PFSK-1 (cell line): ENCODE data around the gene NPR3.

Experiments used
- FOXP2 ChIP-seq: optimal IDR thresholded peaks from 2 replicates; pipeline ENCODE3; 2011; ENCODE audit warnings: borderline replicate concordance, control low read depth, inconsistent platforms; ENCODE audit not compliant: insufficient read depth; ENCODE audit errors: extremely low read length, extremely low read depth
- POLR2AphosphoS5 ChIP-seq: IDR thresholded peaks from 2 replicates; pipeline ENCODE4 v1.6.1; 2012; ENCODE audit warnings: low read depth, mild to moderate bottlenecking, control low read depth, low read length, moderate library complexity
- REST ChIP-seq, 2 experiments: IDR thresholded peaks; 2 replicates each; pipeline versions ENCODE4 v1.6.1 to v1.8.0; 2011 to 2012; ENCODE audit warnings: low read depth in 2 of 2, low read length in 2 of 2, control low read depth in 1 of 2, inconsistent platforms in 1 of 2, mild to moderate bottlenecking in 1 of 2, moderate library complexity in 1 of 2; ENCODE audit not compliant: insufficient read depth in 1 of 2
- SIN3A ChIP-seq: IDR thresholded peaks from 2 replicates; pipeline ENCODE4 v1.6.1; 2012; ENCODE audit warnings: mild to moderate bottlenecking, low read length, moderate library complexity, borderline replicate concordance; ENCODE audit not compliant: insufficient read depth
- TAF1 ChIP-seq: IDR thresholded peaks from 2 replicates; pipeline ENCODE4 v1.6.1; 2012; ENCODE audit warnings: low read length, control low read depth, borderline replicate concordance; ENCODE audit not compliant: insufficient read depth

Gene NPR3

GRCh38 chr5:32734827-32735378 is 23.8 kb downstream of the NPR3 start:
- TF ChIP-seq SIN3A (no peak), POLR2AphosphoS5 (no peak), TAF1 (no peak), FOXP2 (no peak), REST (IDR thresholded peaks at IDR 0.05; ENCODE audit: insufficient read depth in 1 of 2, low read depth in 2 of 2, low read length in 2 of 2) (no peak)

GRCh38 chr5:32735512-32735911 is 24.4 kb downstream of the NPR3 start:
- no peak for TF ChIP-seq TAF1
- no peak for TF ChIP-seq REST (IDR thresholded peaks at IDR 0.05; ENCODE audit: insufficient read depth in 1 of 2, low read depth in 2 of 2, low read length in 2 of 2)
- no peak for TF ChIP-seq POLR2AphosphoS5
- TF ChIP-seq FOXP2: no peak
- no peak for TF ChIP-seq SIN3A

- no peak for TF ChIP-seq SIN3A
- TF ChIP-seq FOXP2: no peak
- no peak for TF ChIP-seq POLR2AphosphoS5
- no peak for TF ChIP-seq REST (IDR thresholded peaks at IDR 0.05; ENCODE audit: insufficient read depth in 1 of 2, low read depth in 2 of 2, low read length in 2 of 2)
- TF ChIP-seq TAF1: no peak
These were observed 25.7 kb downstream of the NPR3 start for GRCh38 chr5:32736842-32737241.

GRCh38 chr5:32740651-32741050 is 29.5 kb downstream of the NPR3 start:
- TF ChIP-seq TAF1: no peak
- TF ChIP-seq FOXP2: no peak
- TF ChIP-seq SIN3A: no peak
- no peak for TF ChIP-seq REST (IDR thresholded peaks at IDR 0.05; ENCODE audit: insufficient read depth in 1 of 2, low read depth in 2 of 2, low read length in 2 of 2)
- no peak for TF ChIP-seq POLR2AphosphoS5

GRCh38 chr5:32745317-32745716 is 34.2 kb downstream of the NPR3 start:
- TF ChIP-seq TAF1 (no peak), POLR2AphosphoS5 (no peak), SIN3A (no peak), FOXP2 (no peak), REST (IDR thresholded peaks at IDR 0.05; ENCODE audit: insufficient read depth in 1 of 2, low read depth in 2 of 2, low read length in 2 of 2) (no peak)
